HG02571 (cell line): ENCODE results near the gene PTGDR.

ENCODE experiments used
- ATAC-seq: cut with Tn5 transposase; IDR thresholded peaks from one replicate; pipeline ENCODE4 v1.9.1; 2021; ENCODE audit warnings: mild to moderate bottlenecking, moderate library complexity; ENCODE audit not compliant: unreplicated experiment

Gene PTGDR

DNA sequence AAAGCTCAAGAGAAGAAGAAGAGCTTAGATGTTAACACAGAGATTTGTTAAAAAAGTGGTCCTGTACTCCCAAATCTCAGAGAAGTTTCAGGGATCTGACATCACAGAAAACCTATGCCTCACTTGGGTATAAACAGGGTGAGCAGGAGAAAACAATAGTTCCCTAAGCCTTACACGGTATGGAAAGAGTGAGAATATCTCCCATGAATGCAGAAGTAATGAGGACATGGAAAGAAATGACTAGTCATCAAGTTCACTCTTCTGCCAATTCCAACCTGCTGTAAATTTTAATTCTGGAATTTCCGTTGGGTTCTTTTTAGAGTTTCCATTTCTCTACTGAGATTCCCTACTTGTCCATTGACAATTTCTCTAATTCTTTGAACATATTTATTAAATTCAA, 40.4 kb downstream of the PTGDR start:
- no peak for ATAC-seq

DNA sequence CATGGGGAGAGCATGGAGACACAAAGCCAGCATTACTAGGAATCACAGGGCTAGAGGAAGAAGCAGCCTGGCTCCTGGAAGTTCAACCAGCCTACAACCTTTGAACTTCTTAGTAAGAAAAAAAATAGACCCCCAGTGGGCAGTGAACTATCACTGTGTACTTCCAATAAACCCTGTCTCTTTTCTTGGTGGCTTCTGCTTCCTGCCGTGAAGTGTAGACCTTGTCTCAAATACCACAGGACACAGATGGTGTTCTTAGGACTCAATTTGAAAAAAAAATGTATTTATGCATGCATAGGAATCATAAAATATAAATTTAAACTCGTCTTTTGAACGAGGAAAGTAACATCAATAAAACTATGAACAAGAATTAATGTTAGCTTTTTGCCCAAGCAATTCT, 43.0 kb downstream of the PTGDR start:
- ATAC-seq, result no peak

DNA sequence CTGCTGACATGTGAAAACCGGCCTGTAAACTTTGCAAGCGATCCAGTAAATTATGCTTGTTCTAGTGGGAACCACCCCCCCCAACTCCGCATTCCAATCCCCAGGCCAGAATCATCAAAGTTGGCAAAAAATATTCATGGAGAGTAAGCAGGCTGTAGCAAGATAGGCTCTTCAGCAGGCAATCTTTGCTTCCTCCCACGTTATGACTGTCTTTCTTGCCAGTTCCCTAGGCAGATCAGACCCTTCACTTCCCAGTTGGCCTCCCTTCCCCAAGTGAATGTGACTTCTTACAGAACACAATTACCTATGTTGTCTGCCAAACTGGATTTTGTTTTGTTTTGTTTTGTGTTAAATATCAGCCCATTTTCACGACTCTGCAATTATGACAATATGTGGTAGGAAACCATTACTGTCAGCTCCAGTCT, 45.4 kb downstream of the PTGDR start:
- no peak for ATAC-seq

DNA sequence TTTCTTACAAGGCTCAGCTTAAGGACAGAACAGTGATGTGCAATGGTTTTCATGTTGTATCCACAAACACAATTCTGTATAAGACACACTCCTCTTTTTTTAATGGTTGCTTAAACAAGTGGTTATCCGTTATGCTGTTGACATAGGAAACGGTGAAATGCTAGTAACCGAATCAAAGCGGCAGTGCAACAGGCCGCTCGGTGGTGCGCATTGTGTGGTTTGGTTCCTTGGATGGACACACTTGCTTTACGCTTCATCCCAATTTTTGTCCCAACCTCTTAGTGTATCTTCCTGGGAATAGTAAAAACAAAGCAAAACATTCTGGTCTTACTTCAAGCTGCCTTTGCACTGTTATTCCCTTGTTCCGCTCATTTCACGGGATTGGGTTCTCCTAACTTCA, 46.0 kb downstream of the PTGDR start:
- no peak for ATAC-seq

DNA sequence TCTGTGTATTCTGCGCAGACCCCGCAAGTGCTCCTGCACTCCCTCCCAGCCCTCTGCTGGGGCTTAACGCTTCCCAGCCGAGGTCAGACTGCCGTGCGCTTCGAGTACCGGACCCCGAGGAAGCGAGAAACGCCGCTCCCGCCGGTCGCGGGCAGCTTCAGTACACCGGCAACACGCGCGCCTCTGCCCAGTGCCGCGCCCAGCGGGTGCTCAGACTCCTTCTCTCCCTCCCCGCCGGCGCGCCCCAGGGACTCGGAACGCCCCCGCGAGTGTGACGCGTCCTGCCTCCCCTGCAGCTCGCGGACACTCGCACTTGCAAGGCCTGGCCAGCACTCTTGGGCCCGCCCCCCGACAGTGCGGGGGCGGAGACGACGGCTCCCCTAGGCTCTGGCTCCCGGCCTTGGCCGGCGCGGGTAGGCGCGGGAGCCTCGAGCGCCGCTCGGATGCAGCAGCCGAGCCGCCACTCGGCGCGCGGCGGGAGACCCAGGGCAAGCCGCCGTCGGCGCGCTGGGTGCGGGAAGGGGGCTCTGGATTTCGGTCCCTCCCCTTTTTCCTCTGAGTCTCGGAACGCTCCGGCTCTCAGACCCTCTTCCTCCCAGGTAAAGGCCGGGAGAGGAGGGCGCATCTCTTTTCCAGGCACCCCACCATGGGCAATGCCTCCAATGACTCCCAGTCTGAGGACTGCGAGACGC, 46.6 kb downstream of the PTGDR start, which contains the start of gene PTGER2:
Gene PTGER2, plus strand, starts transcription at position 410 of the 692 bp plus-strand sequence. Its CDS starts 237 bp downstream, at position 647.
- peak; percentile 49 for ATAC-seq

DNA sequence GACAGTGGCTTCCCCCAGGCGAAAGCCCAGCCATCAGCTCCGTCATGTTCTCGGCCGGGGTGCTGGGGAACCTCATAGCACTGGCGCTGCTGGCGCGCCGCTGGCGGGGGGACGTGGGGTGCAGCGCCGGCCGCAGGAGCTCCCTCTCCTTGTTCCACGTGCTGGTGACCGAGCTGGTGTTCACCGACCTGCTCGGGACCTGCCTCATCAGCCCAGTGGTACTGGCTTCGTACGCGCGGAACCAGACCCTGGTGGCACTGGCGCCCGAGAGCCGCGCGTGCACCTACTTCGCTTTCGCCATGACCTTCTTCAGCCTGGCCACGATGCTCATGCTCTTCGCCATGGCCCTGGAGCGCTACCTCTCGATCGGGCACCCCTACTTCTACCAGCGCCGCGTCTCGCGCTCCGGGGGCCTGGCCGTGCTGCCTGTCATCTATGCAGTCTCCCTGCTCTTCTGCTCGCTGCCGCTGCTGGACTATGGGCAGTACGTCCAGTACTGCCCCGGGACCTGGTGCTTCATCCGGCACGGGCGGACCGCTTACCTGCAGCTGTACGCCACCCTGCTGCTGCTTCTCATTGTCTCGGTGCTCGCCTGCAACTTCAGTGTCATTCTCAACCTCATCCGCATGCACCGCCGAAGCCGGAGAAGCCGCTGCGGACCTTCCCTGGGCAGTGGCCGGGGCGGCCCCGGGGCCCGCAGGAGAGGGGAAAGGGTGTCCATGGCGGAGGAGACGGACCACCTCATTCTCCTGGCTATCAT, 47.3 kb downstream of the PTGDR start:
- ATAC-seq, result peak; percentile 33

DNA sequence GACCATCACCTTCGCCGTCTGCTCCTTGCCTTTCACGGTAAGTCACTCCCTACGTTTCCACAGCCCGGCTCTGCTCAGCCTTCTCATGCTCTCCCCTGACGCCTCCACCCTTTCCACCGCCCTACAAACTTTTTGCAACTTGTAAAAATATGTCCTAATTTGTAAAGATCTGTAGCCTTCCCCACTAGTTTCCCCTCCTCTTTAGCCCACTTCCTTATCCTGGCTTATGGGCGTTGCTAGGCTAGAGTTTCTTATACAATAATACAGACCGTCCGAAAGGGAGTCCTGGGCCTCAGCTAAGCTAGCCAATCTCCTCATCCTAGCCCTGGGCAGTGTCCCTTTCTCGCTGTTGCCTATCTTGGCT, 47.8 kb downstream of the PTGDR start:
- no peak for ATAC-seq

DNA sequence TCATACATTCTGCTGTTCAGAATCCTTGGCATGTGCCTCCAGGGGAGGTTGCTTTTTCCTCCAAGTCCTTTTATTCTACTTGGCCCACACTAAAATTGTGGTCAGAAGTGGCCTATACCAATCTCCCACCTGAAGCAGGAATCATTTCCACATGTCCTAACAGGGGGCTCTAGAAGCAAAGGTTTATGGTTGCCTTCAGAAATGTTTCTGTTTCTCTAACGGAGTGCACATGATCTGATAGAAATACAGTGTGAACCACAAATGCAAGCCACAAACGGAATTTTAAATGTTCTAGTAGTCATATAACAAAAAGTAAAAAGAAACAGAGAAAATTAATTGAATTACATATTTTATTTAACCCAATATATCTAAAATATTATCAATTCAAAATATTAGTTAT, 50.6 kb downstream of the PTGDR start:
- ATAC-seq, result no peak

DNA sequence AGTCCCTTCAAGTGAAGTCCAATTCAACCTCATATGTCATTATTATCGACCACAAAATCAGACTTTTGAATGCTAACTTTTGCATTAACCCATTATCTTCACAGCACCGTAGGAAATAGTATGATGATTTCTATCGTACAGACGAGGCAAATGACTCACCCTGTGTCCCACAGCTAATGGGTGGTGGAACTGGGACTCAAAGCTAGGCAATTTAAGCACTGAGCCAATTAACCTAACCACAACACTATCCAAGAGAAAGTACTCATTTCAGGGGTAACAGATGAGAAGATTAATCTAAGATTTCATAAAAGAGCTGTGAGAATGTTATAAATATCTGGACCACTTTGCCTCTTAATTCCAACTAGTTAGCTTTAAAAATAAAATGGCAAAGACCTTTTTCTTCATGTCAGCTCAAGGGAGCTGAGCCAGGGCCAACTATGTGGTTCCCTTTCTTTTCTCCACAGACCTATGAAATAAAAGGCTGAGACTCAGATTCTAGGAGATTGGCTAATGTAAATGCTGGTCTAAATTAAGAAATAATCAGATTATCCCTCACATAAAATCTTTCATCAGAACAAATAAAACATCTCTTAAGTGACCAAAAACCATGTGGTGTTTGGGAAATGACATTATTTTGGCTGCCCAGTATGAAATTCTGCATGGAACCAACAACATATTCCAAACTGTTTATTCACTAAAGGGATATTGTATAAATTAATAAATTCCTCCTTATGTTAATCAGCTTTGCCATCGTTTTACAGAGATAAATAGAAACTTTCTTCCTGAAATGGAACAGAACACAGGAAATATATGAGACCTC, 51.5 kb downstream of the PTGDR start:
- ATAC-seq, result no peak

DNA sequence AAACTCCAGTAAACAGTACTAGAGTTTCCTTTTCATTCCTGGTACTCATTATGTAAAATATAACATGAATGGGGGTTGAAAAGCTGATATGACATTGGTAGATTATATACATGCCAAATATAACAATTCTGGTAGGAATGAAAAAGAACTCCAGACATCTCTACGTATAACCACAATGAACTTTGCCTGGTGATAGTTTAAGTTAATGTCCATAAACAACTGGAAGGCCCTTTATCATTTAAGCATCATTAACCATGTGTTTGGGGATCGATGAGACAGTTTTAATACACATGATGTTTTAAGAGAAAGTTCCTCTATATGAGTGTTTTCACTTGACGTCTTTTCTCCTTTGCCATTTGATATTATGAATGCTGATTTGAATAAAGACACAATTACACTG, 52.4 kb downstream of the PTGDR start:
- no peak for ATAC-seq

DNA sequence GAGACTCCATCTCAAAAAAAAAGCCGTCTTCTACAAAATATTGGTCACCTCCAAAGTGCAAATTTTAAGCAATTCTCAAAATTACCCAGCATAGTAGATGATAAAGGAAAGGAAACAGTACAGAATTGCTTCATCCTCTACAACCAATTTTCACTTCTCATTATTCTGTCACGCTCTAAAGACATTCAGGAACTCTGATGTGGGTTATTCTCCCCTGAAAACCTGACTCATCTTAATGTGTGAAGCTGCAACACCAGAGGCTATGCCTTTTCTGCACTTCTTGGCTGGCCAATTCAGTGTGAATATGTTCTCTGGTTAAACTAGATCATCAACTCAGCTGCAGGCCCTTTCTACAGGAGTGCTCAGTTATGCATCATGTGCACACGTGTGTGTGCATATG, 57.6 kb downstream of the PTGDR start:
- ATAC-seq, result peak; percentile 86

DNA sequence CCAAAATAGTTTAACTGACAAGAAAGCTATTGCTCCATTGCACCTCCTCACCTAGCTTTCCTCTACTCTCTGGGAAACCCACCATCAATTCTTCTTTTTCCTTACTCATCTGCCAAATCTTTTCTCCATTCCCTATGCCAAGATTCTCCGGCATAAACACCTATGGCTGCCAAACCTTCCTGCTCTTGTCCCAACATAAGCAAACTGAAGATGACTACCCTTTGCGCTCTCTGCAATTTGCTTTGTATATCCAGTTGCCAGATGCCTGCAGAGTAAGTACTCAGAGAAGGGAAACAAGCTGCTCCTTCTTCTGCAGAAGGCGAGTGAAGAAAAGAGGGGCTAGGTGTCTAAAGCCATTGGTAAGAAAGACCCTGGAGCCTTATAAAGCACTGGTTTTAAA, 58.1 kb downstream of the PTGDR start:
- ATAC-seq, result no peak
